Activated CD8-positive, alpha-beta T cell treated with anti-CD3 and anti-CD28 coated beads for 36 hours (primary cell): ENCODE results near the gene BACE1. TPM values are rescaled to one million over a fixed set of nuclear protein-coding genes. Genes with fewer than 3 reads are reported as not detected.
"Not testable (repeated sequence)": the region's sequence is repeated elsewhere in the genome, so short reads cannot be mapped to it uniquely, and the experiment has no call there.

ENCODE experiments used
- ATAC-seq: fragments of 200-7000 bp; cut with Tn5 transposase; one replicate; pipeline ENCODE4 v1.10.0; 2021; ENCODE audit warnings: mild to moderate bottlenecking, moderate library complexity
- CTCF ChIA-PET: fragments of 350-600 bp; sonication (Branson Sonifier 250); formaldehyde crosslinking; loops from one replicate; lab custom pipeline; 2021; ENCODE audit warnings: antibody characterized with exemption; lab: Charles Lee
- POLR2A ChIA-PET: fragments of 350-600 bp; sonication (Branson Sonifier 250); formaldehyde crosslinking; loops from one replicate; lab custom pipeline; 2021; ENCODE audit warnings: antibody characterized with exemption; lab: Charles Lee
- DNase-seq: peaks from one replicate; pipeline ENCODE4 v3.0.0-alpha.2; 2020
- H3K27ac Mint-ChIP-seq: one replicate; pipeline ENCODE4 v1.8.0; 2021; ENCODE audit warnings: mild to moderate bottlenecking, mixed read lengths
- H3K27me3 Mint-ChIP-seq: one replicate; pipeline ENCODE4 v1.8.0; 2021; ENCODE audit warnings: mixed read lengths
- H3K36me3 Mint-ChIP-seq: one replicate; pipeline ENCODE4 v1.8.0; 2021; ENCODE audit warnings: low read depth, mixed read lengths
- H3K4me1 Mint-ChIP-seq: one replicate; pipeline ENCODE4 v1.8.0; 2021; ENCODE audit warnings: low read depth, mixed read lengths
- H3K4me3 Mint-ChIP-seq: one replicate; pipeline ENCODE4 v1.8.0; 2021; ENCODE audit warnings: mild to moderate bottlenecking, moderate library complexity, mixed read lengths
- H3K9me3 Mint-ChIP-seq: one replicate; pipeline ENCODE4 v1.8.0; 2021; ENCODE audit warnings: mixed read lengths
- CTCF ChIP-seq: fragments of 200-600 bp; IDR thresholded peaks from one replicate; pipeline ENCODE4 v1.8.0; 2022; ENCODE audit warnings: antibody characterized with exemption, mild to moderate bottlenecking
- intact Hi-C: fragments of 100-400 bp; cut with micrococcal nuclease; formaldehyde crosslinking; loops from one replicate; pipeline ENCODE4 v1.10.0; 2022
- total RNA-seq, 2 experiments: library from RNA; stranded (reverse); gene quantifications; one replicate each; pipeline ENCODE4 v1.2.3, GENCODE V29; 2021

Gene BACE1
- total RNA-seq, 2 experiments from 2014 or later, result 0.97 to 1.5 TPM

GRCh38 chr11:117332843-117333242 is 16.8 kb upstream of the BACE1 start:
- Mint-ChIP-seq H3K27ac (no peak overlapping the region), H3K4me3 (no peak overlapping the region), H3K36me3 (peaks cover 2% of the 10 kb centered on the region), H3K27me3 (no peaks in the 10 kb centered on the region), H3K4me1 (peaks cover 5% of the 10 kb centered on the region), H3K9me3 (no peaks in the 10 kb centered on the region)
- DNase-seq, result no peak
- POLR2A ChIA-PET, result no interaction called here
- ATAC-seq, result no peak
- CTCF ChIA-PET, result interaction anchor here (1.0 to 1.1 kb wide), 2 partner anchors 14 to 16 kb away, joined by 3 read pairs; no protein-coding TSS in a partner anchor
- no peak for TF ChIP-seq CTCF
- intact Hi-C loops, result no loop called here

GRCh38 chr11:117328375-117329010 is 12.4 kb upstream of the BACE1 start:
- Mint-ChIP-seq H3K4me1 (peaks cover 7% of the 10 kb centered on the region), H3K27ac (no peak overlapping the region), H3K36me3 (no peaks in the 10 kb centered on the region), H3K9me3 (no peaks in the 10 kb centered on the region), H3K4me3 (no peak overlapping the region), H3K27me3 (no peaks in the 10 kb centered on the region)
- DNase-seq (peak; percentile 20), ATAC-seq (no peak)
- TF ChIP-seq CTCF, result no peak
- POLR2A ChIA-PET, result interaction anchor here (0.6 to 1.2 kb wide), 2 partner anchors 14 to 98 kb away, joined by 3 to 6 read pairs; no protein-coding TSS in a partner anchor
- intact Hi-C loops, result no loop called here
- CTCF ChIA-PET, result interaction anchor here (0.8 to 2.3 kb wide), 5 partner anchors 12 to 147 kb away, joined by 3 to 10 read pairs (median 4); partner anchors contain the start of genes BACE1 and PCSK7

GRCh38 chr11:117327567-117328374 is 11.7 kb upstream of the BACE1 start, which contains the start of gene CEP164:
TSS of gene CEP164 (plus strand) at chr11:117327854. CDS start at chr11:117338587, 10,733 bp downstream.
- H3K36me3 Mint-ChIP-seq, result no peaks in the 10 kb centered on the region
- intact Hi-C loops, result no loop called here
- DNase-seq, result peak; percentile 97
- H3K4me3 Mint-ChIP-seq, result no peak within 1 kb of the TSS
- H3K4me1 Mint-ChIP-seq, result peaks cover 7% of the 10 kb centered on the region
- ATAC-seq, result peak; percentile 98
- ChIA-PET POLR2A (interaction anchor here (0.6 to 1.2 kb wide), 3 partner anchors 14 to 973 kb away, joined by 3 to 6 read pairs (median 3); no protein-coding TSS in a partner anchor), CTCF (interaction anchor here (0.8 to 2.3 kb wide), 5 partner anchors 11 to 146 kb away, joined by 3 to 10 read pairs (median 3); partner anchors contain the start of genes BACE1 and PCSK7)
- TF ChIP-seq CTCF, result no peak
- H3K27me3 Mint-ChIP-seq, result no peaks in the 10 kb centered on the region
- H3K27ac Mint-ChIP-seq, result peak within 1 kb of the TSS; percentile 59
- no peaks in the 10 kb centered on the region for H3K9me3 Mint-ChIP-seq

GRCh38 chr11:117327255-117327566 is 11.2 kb upstream of the BACE1 start:
- H3K9me3 Mint-ChIP-seq, H3K36me3 Mint-ChIP-seq, H3K27ac Mint-ChIP-seq, H3K4me3 Mint-ChIP-seq, intact Hi-C loops, ATAC-seq, H3K4me1 Mint-ChIP-seq, DNase-seq, POLR2A ChIA-PET, H3K27me3 Mint-ChIP-seq: not testable (repeated sequence)
- CTCF ChIA-PET, result interaction anchor here (1.0 to 2.3 kb wide), 4 partner anchors 11 to 96 kb away, joined by 3 to 10 read pairs (median 4); partner anchors contain the start of genes BACE1 and PCSK7

GRCh38 chr11:117319214-117319840 is 3.3 kb upstream of the BACE1 start:
- intact Hi-C loops, result no loop called here
- ChIA-PET CTCF (no interaction called here), POLR2A (no interaction called here)
- H3K4me3 Mint-ChIP-seq, result no peak overlapping the region
- peaks cover 17% of the 10 kb centered on the region for H3K27me3 Mint-ChIP-seq
- ATAC-seq, result no peak
- H3K4me1 Mint-ChIP-seq, result peaks cover 4% of the 10 kb centered on the region
- no peaks in the 10 kb centered on the region for H3K36me3 Mint-ChIP-seq
- no peaks in the 10 kb centered on the region for H3K9me3 Mint-ChIP-seq
- DNase-seq, result no peak
- TF ChIP-seq CTCF, result no peak
- no peak overlapping the region for H3K27ac Mint-ChIP-seq
